IMR-90 (cell line): ENCODE data around the gene EVA1C.

ENCODE experiments used
- BHLHE40 ChIP-seq: fragments of 150-350 bp; IDR thresholded peaks from 2 replicates; pipeline ENCODE4 v1.6.1; 2016; ENCODE audit warnings: mild to moderate bottlenecking, low read depth, low read length
- CEBPB ChIP-seq: IDR thresholded peaks from 2 replicates; pipeline ENCODE4 v1.6.1; 2012; ENCODE audit warnings: low read depth, low read length, improper control_type of control experiment
- CTCF ChIP-seq: conservative IDR thresholded peaks from 2 replicates; pipeline ENCODE4 v1.5.1; 2012; ENCODE audit warnings: mild to moderate bottlenecking, low read depth, low read length, improper control_type of control experiment
- ELK1 ChIP-seq: fragments of 150-350 bp; IDR thresholded peaks from 2 replicates; pipeline ENCODE4 v1.6.1; 2016; ENCODE audit warnings: low read depth, mild to moderate bottlenecking, low read length, moderate library complexity, borderline replicate concordance
- FOS ChIP-seq: fragments of 150-350 bp; IDR thresholded peaks from 2 replicates; pipeline ENCODE4 v1.6.1; 2016; ENCODE audit warnings: low read depth, low read length
- MAFK ChIP-seq: IDR thresholded peaks from 2 replicates; pipeline ENCODE4 v1.6.1; 2012; ENCODE audit warnings: low read depth, low read length, improper control_type of control experiment
- MAZ ChIP-seq: IDR thresholded peaks from 2 replicates; pipeline ENCODE4 v1.6.1; 2012; ENCODE audit warnings: low read depth, mild to moderate bottlenecking, low read length, improper control_type of control experiment, moderate library complexity, borderline replicate concordance
- MXI1 ChIP-seq: IDR thresholded peaks from 2 replicates; pipeline ENCODE4 v1.6.1; 2012; ENCODE audit warnings: low read depth, mild to moderate bottlenecking, low read length, moderate library complexity, borderline replicate concordance
- POLR2A ChIP-seq: IDR thresholded peaks from 2 replicates; pipeline ENCODE4 v1.6.1; 2012; ENCODE audit warnings: mild to moderate bottlenecking, low read depth, low read length
- RCOR1 ChIP-seq: IDR thresholded peaks from 2 replicates; pipeline ENCODE4 v1.6.1; 2012; ENCODE audit warnings: mild to moderate bottlenecking, low read length, improper control_type of control experiment; ENCODE audit not compliant: insufficient replicate concordance
- RFX5 ChIP-seq: IDR thresholded peaks from 2 replicates; pipeline ENCODE4 v1.8.0; 2012; ENCODE audit warnings: low read depth, mild to moderate bottlenecking, low read length, moderate library complexity
- SMC3 ChIP-seq: fragments of 150-350 bp; IDR thresholded peaks from 2 replicates; pipeline ENCODE4 v1.6.1; 2016; ENCODE audit warnings: low read depth, mild to moderate bottlenecking, antibody characterized with exemption, low read length, moderate library complexity
- USF2 ChIP-seq: fragments of 150-350 bp; IDR thresholded peaks from 2 replicates; pipeline ENCODE4 v1.6.1; 2017; ENCODE audit warnings: mild to moderate bottlenecking, antibody characterized with exemption, low read length, low read depth

GRCh38 chr21:32380940-32381339 lies 31.6 kb upstream of the EVA1C start:
- TF ChIP-seq MXI1, result no peak
- no peak for TF ChIP-seq CTCF
- TF ChIP-seq POLR2A, result no peak
- TF ChIP-seq MAZ, result no peak
- no peak for TF ChIP-seq MAFK
- TF ChIP-seq SMC3, result no peak
- TF ChIP-seq CEBPB, result no peak
- no peak for TF ChIP-seq FOS
- no peak for TF ChIP-seq USF2
- no peak for TF ChIP-seq RCOR1
- no peak for TF ChIP-seq ELK1
- no peak for TF ChIP-seq BHLHE40
- TF ChIP-seq RFX5, result no peak
